Measurements from ENCODE around the gene ADNP.

DNA sequence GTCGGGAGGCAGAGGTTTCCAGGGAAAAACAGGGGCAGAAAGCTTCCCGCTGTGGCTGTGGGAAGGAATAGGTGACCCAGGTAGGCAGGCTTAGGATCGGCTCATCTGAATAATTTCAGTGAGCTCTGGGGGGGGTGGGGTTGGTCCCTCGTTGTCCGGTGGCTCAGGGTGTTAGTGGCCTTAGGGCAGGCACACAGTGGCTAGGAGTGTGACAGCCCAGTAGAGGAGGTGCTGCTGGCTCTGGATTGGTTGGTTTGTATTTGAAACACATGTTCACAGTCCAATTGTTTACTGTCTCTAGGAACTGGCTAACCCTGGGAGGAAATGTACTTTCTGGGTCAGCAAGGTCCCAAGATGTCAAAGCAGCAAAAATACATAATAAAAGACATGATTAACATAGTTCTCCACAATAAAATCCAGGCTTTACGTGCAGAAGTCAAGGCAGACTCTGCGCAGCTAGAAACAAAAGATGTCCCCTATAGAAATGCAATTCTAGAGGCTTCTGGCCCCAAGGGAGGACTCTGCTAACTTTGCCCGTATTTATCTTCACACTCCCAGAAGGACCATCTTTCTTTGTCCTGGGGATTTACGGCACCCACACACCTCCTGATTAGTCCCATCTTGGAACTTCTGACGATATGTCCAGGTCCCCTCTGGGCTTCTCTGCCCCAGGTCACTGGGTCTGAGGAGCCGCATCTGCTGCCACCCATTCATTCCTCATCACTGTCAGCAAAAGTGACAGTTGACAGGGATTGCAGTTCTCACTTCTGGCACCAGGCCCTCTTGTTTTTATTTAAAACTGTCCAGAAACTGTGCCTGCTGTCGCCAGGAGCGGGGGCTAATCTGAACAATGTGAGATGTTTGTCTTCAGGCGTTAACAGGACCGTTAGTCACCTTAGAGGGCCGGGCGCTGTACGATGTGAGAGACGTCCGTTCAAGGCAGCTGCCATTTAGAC, 46.1 kb upstream of the ADNP start:
- TF ChIP-seq, protein P1, sequence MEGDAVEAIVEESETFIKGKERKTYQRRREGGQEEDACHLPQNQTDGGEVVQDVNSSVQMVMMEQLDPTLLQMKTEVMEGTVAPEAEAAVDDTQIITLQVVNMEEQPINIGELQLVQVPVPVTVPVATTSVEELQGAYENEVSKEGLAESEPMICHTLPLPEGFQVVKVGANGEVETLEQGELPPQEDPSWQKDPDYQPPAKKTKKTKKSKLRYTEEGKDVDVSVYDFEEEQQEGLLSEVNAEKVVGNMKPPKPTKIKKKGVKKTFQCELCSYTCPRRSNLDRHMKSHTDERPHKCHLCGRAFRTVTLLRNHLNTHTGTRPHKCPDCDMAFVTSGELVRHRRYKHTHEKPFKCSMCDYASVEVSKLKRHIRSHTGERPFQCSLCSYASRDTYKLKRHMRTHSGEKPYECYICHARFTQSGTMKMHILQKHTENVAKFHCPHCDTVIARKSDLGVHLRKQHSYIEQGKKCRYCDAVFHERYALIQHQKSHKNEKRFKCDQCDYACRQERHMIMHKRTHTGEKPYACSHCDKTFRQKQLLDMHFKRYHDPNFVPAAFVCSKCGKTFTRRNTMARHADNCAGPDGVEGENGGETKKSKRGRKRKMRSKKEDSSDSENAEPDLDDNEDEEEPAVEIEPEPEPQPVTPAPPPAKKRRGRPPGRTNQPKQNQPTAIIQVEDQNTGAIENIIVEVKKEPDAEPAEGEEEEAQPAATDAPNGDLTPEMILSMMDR (conservative IDR thresholded peaks at IDR 0.05 in 1 of 2, IDR thresholded peaks at IDR 0.05 in 1 of 2; ENCODE audit: extremely low read depth in 1 of 2, insufficient read depth in 1 of 2, low read depth in 1 of 2, low read length in 2 of 2) = no peak
- TF ChIP-seq EZH2 (IDR thresholded peaks at IDR 0.05; ENCODE audit: borderline replicate concordance, low read length) = no peak
